Measurements from ENCODE around the gene DNAJC24. TPM values are rescaled to one million over a fixed set of nuclear protein-coding genes. Genes with fewer than 3 reads are reported as not detected.

Gene DNAJC24
- total RNA-seq, 1 experiment from 2014 or later: 9.3 TPM

- TF ChIP-seq, protein P1, sequence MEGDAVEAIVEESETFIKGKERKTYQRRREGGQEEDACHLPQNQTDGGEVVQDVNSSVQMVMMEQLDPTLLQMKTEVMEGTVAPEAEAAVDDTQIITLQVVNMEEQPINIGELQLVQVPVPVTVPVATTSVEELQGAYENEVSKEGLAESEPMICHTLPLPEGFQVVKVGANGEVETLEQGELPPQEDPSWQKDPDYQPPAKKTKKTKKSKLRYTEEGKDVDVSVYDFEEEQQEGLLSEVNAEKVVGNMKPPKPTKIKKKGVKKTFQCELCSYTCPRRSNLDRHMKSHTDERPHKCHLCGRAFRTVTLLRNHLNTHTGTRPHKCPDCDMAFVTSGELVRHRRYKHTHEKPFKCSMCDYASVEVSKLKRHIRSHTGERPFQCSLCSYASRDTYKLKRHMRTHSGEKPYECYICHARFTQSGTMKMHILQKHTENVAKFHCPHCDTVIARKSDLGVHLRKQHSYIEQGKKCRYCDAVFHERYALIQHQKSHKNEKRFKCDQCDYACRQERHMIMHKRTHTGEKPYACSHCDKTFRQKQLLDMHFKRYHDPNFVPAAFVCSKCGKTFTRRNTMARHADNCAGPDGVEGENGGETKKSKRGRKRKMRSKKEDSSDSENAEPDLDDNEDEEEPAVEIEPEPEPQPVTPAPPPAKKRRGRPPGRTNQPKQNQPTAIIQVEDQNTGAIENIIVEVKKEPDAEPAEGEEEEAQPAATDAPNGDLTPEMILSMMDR (conservative IDR thresholded peaks at IDR 0.05; ENCODE audit: low read depth, low read length): no peak
- TF ChIP-seq EZH2phosphoT487 (IDR thresholded peaks at IDR 0.05; ENCODE audit: borderline replicate concordance, low read length): no peak
- TF ChIP-seq EZH2 (IDR thresholded peaks at IDR 0.05; ENCODE audit: low read length, unreplicated experiment): no peak
- peaks cover 9% of the 10 kb centered on the region for H3K4me1 ChIP-seq (ENCODE audit: insufficient read depth, low read length)
- no TSS peak for BruUV-seq (replicated peaks)
- no peak overlapping the region for H3K4me3 ChIP-seq (ENCODE audit: low read length)
- H3F3A ChIP-seq (ENCODE audit: low read length, unreplicated experiment): no peaks in the 10 kb centered on the region
- no peaks in the 10 kb centered on the region for H3K36me3 ChIP-seq (ENCODE audit: low read depth, low read length)
- ChIA-PET POLR2A (ENCODE audit: unreplicated experiment) (no interaction called here), CTCF (no interaction called here)
- no peak for ATAC-seq
- H3K79me2 ChIP-seq (ENCODE audit: low read length): no peaks in the 10 kb centered on the region
- H3K27me3 ChIP-seq (ENCODE audit: low read length): no peaks in the 10 kb centered on the region
- no peaks in the 10 kb centered on the region for H3K9me3 ChIP-seq (ENCODE audit: low read length)
- H3K9me2 ChIP-seq (replicated peaks; ENCODE audit: low read length): no peaks in the 10 kb centered on the region
- no peak for DNase-seq
- H3K9ac ChIP-seq (ENCODE audit: low read length): no peak overlapping the region
- H2AFZ ChIP-seq (ENCODE audit: low read length): no peak overlapping the region
- H4K20me1 ChIP-seq (ENCODE audit: low read length): no peaks in the 10 kb centered on the region
- H3K27ac ChIP-seq (ENCODE audit: low read length): no peak overlapping the region
- intact Hi-C loops (cut with micrococcal nuclease): no loop called here
- H3K4me2 ChIP-seq (ENCODE audit: low read length): no peak overlapping the region
Observed at GRCh38 chr11:31421820-31422219, 52.2 kb downstream of the DNAJC24 start.

GRCh38 chr11:31422703-31423102 lies 53.0 kb downstream of the DNAJC24 start:
- no peaks in the 10 kb centered on the region for H4K20me1 ChIP-seq (ENCODE audit: low read length)
- no peak overlapping the region for H3K9ac ChIP-seq (ENCODE audit: low read length)
- H2AFZ ChIP-seq (ENCODE audit: low read length): no peak overlapping the region
- H3K36me3 ChIP-seq (ENCODE audit: low read depth, low read length): no peaks in the 10 kb centered on the region
- DNase-seq (no peak), ATAC-seq (no peak)
- no peaks in the 10 kb centered on the region for H3K9me2 ChIP-seq (replicated peaks; ENCODE audit: low read length)
- intact Hi-C loops (cut with micrococcal nuclease): no loop called here
- no peaks in the 10 kb centered on the region for H3K27me3 ChIP-seq (ENCODE audit: low read length)
- no peaks in the 10 kb centered on the region for H3K9me3 ChIP-seq (ENCODE audit: low read length)
- H3K4me2 ChIP-seq (ENCODE audit: low read length): no peak overlapping the region
- H3K79me2 ChIP-seq (ENCODE audit: low read length): no peaks in the 10 kb centered on the region
- TF ChIP-seq EZH2phosphoT487 (IDR thresholded peaks at IDR 0.05; ENCODE audit: borderline replicate concordance, low read length) (no peak), EZH2 (IDR thresholded peaks at IDR 0.05; ENCODE audit: low read length, unreplicated experiment) (no peak)
- TF ChIP-seq, protein P1 (conservative IDR thresholded peaks at IDR 0.05; ENCODE audit: low read depth, low read length): no peak
- peaks cover 8% of the 10 kb centered on the region for H3K4me1 ChIP-seq (ENCODE audit: insufficient read depth, low read length)
- CTCF ChIA-PET: no interaction called here
- no TSS peak for BruUV-seq (replicated peaks)
- POLR2A ChIA-PET (ENCODE audit: unreplicated experiment): no interaction called here
- no peak overlapping the region for H3K27ac ChIP-seq (ENCODE audit: low read length)
- no peaks in the 10 kb centered on the region for H3F3A ChIP-seq (ENCODE audit: low read length, unreplicated experiment)
- H3K4me3 ChIP-seq (ENCODE audit: low read length): no peak overlapping the region

GRCh38 chr11:31424652-31425051 lies 55.0 kb downstream of the DNAJC24 start:
- POLR2A ChIA-PET (ENCODE audit: unreplicated experiment): no interaction called here
- intact Hi-C loops (cut with micrococcal nuclease): no loop called here
- H3K9me2 ChIP-seq (replicated peaks; ENCODE audit: low read length): no peaks in the 10 kb centered on the region
- H3K27me3 ChIP-seq (ENCODE audit: low read length): no peaks in the 10 kb centered on the region
- CTCF ChIA-PET: no interaction called here
- TF ChIP-seq, protein P1 (conservative IDR thresholded peaks at IDR 0.05; ENCODE audit: low read depth, low read length): no peak
- no peak for TF ChIP-seq EZH2 (IDR thresholded peaks at IDR 0.05; ENCODE audit: low read length, unreplicated experiment)
- no peak for TF ChIP-seq EZH2phosphoT487 (IDR thresholded peaks at IDR 0.05; ENCODE audit: borderline replicate concordance, low read length)
- no peaks in the 10 kb centered on the region for H3K79me2 ChIP-seq (ENCODE audit: low read length)
- H3K9me3 ChIP-seq (ENCODE audit: low read length): no peaks in the 10 kb centered on the region
- ATAC-seq (no peak), DNase-seq (no peak)
- no peak overlapping the region for H2AFZ ChIP-seq (ENCODE audit: low read length)
- no peak overlapping the region for H3K4me3 ChIP-seq (ENCODE audit: low read length)
- H3K4me1 ChIP-seq (ENCODE audit: insufficient read depth, low read length): peaks cover 4% of the 10 kb centered on the region
- no peaks in the 10 kb centered on the region for H4K20me1 ChIP-seq (ENCODE audit: low read length)
- H3K27ac ChIP-seq (ENCODE audit: low read length): no peak overlapping the region
- no peak overlapping the region for H3K9ac ChIP-seq (ENCODE audit: low read length)
- no TSS peak for BruUV-seq (replicated peaks)
- H3F3A ChIP-seq (ENCODE audit: low read length, unreplicated experiment): no peaks in the 10 kb centered on the region
- no peak overlapping the region for H3K4me2 ChIP-seq (ENCODE audit: low read length)
- no peaks in the 10 kb centered on the region for H3K36me3 ChIP-seq (ENCODE audit: low read depth, low read length)

All from PC-3 (cell line).